GM19455 (cell line): ENCODE data around the gene GLIS1.

Experiments
- ATAC-seq: cut with Tn5 transposase; IDR thresholded peaks from one replicate; pipeline ENCODE4 v1.9.1; 2021; ENCODE audit not compliant: unreplicated experiment

Gene GLIS1

GRCh38 chr1:53477651-53478501 lies 261.1 kb downstream of the GLIS1 start:
- no peak for ATAC-seq

DNA sequence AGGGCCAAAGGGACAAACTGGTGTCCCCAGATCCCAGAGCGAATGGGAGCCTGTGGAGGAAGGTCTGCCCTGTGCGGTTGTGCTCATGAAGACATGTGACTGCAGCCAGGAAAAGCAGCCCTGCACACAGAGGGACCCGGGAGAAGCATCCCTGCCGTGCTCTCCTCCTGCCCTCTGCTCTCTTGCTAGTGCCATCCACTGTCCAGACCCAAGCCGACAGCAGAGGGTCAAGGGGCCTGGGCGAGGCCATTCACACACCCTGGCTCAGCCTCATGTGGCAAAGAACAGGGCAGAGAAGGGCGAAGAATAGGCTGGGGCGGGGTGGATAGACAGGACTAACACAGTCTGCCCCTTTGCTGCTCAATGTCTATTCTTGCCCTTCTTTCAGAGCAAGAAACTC lies 262.4 kb downstream of the GLIS1 start:
- ATAC-seq, result no peak

- ATAC-seq, result no peak
Measured at GRCh38 chr1:53475664-53476063, 263.3 kb downstream of the GLIS1 start.

GRCh38 chr1:53473463-53473862 lies 265.5 kb downstream of the GLIS1 start:
- no peak for ATAC-seq

DNA sequence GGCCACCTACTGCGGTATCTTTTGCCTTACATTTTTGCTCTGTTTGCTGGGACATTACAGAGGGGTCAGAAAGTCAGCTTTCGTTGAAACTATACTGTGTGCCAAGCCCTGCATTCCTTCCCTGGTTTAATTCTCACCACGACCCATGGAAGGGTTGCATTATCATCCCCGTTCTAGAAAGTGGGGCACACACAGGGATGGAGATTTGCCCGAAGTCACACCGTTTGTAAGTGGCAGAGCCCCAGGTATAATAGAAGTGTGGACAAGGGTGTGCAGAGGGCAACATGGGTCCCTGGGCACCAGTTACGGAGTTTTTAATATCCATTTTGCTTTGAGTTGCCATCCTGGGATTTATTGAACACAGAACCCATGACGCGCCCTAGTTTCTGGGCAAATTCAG lies 268.0 kb downstream of the GLIS1 start:
- ATAC-seq, result no peak

GRCh38 chr1:53470584-53470983 lies 268.4 kb downstream of the GLIS1 start:
- ATAC-seq, result no peak

DNA sequence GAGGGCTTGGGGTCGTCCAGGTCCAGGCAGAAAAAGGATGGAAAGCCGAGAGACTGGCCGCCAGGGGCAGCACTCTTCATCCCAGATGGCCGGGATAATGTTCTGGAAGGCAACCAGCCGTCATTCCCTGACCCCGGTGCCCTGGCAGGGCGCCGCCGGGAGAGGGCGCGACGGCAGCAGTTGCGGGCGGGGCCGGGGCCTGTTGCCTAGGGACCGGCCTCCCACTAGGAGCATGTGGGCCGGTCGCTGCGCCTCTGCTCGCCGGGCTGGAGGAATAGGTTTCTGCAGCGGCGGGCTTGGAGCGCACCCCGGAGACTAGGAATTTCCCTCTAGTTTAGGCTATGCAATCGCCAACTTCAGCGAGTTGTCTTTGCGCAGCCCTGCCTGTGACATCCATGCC lies 268.8 kb downstream of the GLIS1 start:
- no peak for ATAC-seq

GRCh38 chr1:53469373-53469772 lies 269.6 kb downstream of the GLIS1 start:
- ATAC-seq, result no peak

GRCh38 chr1:53468374-53468773 lies 270.6 kb downstream of the GLIS1 start:
- ATAC-seq, result no peak

GRCh38 chr1:53467391-53467790 lies 271.6 kb downstream of the GLIS1 start:
- ATAC-seq, result no peak

DNA sequence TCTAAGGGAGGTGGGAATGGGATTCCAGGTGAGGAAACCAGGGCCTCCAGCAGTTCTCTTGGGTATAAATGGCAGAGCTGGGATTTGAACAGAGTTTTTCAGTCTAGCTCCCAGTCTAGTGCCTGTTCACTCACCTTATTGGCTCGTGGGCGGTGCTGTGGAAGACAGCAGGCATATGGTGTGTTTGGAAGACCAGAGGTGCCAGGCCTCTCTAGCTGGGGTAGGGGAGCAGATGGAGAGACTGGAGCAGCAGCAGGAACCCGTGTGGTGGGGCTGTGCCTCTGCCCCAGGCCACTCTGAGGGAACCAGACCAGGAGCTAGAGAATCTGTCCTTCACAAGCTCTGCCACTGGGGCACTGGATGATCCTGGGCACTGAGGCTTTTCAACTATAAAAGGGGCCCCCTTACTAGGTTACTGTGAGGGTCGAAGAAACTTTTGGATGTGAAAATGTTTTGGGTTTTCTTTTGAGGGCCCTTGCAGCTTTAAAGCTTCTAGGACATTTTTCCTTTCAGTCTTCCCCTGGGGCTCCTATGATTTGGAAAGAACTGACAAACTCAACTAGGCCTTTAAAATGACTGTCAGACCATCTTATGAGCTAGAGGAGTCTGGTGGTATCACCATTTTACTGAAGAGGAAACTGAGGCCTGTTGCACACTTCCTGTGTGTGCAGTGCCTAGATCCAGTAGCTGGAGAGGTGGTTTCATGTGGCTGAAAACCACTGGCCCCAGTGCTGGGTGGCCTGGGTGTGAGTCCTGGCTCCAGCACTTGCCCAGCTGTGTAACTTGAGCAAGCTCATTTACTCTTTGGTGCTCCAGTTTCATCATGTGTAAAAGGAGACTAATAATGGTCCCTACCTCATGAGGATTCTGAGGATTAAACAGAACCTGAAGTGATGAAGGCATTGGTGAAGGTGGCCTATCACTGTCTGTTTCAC lies 273.7 kb downstream of the GLIS1 start:
- ATAC-seq, result no peak

- ATAC-seq, result no peak
Measured at GRCh38 chr1:53463961-53464899, 274.7 kb downstream of the GLIS1 start.

DNA sequence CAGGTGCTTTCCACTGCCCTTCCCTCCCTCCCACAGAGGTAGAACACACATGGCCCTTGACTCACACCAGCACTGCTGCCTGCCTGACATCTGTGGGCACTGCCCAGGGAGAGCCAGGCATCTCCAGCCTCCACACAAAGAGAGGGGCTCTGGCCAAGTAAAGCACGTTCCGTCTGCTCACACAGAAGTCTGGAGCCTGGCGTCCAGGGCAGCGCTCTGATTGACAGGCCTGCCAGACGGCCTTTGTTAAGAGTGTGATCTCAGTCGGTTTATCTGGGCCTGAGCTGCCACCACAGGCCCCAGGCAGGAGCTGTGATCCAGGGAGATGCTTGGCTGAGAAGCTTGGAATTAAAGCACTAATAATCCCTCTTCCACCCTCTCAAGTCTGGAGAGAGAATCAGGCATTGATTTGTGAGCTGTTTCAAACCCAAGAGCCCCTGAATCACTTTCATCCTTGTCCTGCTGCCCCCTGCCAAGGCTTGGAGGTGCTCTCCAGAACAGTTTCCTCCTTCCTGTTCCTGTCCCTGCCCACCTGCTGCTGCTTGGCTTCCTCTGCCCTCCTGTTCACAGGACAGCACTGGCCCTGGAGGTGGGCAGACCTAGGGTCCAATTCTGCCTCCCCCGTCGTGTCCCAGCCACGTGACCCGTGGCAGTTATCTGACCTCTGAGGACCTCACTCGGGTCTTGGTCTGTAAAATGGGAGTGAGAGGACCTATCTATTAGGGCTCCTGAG lies 276.0 kb downstream of the GLIS1 start:
- no peak for ATAC-seq

- ATAC-seq, result no peak
Measured at GRCh38 chr1:53462193-53462592, 276.8 kb downstream of the GLIS1 start.

- no peak for ATAC-seq
Measured at GRCh38 chr1:53461323-53462044, 277.5 kb downstream of the GLIS1 start.

GRCh38 chr1:53460666-53461322 lies 278.2 kb downstream of the GLIS1 start:
- no peak for ATAC-seq

DNA sequence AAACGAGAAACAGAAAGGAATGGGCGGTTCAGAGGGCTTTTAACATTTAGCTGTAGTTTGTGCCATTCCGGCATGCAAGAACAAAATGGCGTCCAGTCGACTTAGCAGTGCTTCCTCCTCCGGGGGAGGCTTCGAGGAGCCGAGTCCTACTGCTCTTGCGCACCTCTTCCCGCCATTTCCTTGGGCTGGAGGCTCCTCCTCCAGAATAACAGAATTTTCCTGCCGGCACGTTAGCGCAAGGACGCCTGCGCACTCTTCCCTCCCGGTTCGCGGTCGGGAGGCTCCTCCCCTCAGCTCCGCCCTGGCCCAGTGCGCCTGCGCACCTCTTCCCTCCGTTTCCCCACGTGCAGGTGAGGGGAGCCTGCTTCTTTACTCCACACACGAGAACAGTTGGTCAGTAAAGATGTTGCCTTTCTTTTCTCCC lies 278.7 kb downstream of the GLIS1 start:
- no peak for ATAC-seq

GRCh38 chr1:53459321-53460175 lies 279.4 kb downstream of the GLIS1 start, which contains the start of gene DMRTB1:
Gene DMRTB1 (plus strand): TSS chr1:53459399. CDS start chr1:53459454, 55 bp downstream.
- no peak for ATAC-seq
